AG08395 (cell line): ENCODE data around the gene ANAPC10.
"Not testable (repeated sequence)": the region's sequence is repeated elsewhere in the genome, so short reads cannot be mapped to it uniquely, and the experiment has no call there.

Experiments used
- DNase-seq: peaks from one replicate; pipeline ENCODE4 v3.0.0; 2012; ENCODE audit warnings: mixed read lengths, low spot score

The ANAPC10 gene

GRCh38 chr4:145003675-145004074, 94.3 kb downstream of the ANAPC10 start:
- DNase-seq = no peak

DNA sequence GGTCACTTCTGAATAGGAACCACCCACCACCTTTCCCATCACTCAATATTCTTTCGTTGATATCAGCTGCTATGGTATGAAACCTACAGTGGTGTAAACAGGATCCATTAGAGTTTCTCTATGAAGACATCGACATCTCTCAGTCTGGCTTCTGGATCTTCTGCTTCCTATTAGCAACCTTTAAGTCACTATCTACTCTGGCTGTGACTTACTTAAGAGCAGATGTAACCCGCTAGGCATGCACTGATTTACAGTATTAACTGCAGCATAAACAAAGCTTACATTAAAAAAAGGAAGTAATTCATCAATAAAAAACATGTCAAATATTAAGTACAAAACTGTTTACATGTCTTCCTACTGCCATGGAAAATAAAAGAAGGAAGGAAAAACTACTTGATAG, 96.4 kb downstream of the ANAPC10 start:
- DNase-seq = no peak

- DNase-seq = not testable (repeated sequence)
Measured at GRCh38 chr4:145000656-145001055, 97.3 kb downstream of the ANAPC10 start.

GRCh38 chr4:144989306-144989705, 108.7 kb downstream of the ANAPC10 start:
- no peak for DNase-seq

GRCh38 chr4:144985531-144985930, 112.5 kb downstream of the ANAPC10 start:
- peak; percentile 37 for DNase-seq

- DNase-seq = no peak
Measured at GRCh38 chr4:144985014-144985413, 113.0 kb downstream of the ANAPC10 start.

DNA sequence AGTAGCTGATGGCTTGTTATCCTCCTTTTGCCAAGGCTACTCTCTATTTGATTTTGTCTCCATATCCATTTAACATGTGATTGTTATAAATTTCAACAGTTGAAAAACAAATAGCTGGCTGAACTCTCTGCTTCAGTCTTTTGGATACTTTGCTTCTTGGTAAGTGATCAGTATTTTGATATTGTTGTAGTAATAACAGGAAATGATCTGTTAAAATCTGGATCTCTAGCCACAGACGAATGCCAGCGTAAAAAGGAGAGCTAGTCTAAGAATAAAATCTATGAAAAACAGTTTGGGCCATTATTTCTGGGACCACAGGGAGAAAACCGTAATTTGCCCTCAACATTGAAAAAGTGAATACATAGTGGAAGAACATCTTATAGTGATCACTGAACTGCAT, 113.8 kb downstream of the ANAPC10 start:
- no peak for DNase-seq

DNA sequence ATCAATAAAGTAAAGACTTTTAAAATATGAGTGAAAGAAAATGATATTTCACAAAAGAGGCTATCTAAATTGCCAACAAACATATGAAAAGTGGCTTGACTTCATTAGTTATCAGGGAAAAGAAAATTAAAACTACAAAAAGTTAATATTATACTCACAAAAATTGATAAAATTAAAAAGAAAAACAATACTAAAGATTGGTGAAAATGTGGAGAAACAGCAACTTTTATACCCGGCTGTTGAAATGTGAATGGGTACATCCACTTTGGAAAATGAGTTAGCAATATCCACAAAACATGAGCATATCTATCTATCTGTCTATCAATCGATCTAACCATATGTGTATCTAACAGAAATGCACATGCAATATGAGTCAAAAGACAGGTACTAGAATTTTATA, 122.3 kb downstream of the ANAPC10 start:
- no peak for DNase-seq

DNA sequence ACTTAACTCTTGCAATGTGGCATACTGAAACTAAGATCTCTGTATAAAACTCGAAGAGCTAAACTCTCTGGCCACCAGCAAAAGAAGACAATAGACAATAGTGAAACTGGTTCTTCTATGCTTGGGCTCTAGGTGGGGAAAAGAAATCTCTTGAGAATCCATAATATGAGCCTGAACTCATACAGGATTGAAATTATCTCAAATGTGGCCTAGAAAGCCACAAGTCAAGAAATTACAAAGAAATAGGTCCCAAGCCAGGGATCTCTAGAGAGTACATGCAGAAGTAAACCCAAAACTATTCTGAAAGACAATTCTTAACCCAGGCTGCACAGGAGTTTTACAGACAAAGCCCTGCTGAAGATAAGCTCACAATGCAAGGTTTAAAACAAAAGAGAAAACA, 127.4 kb downstream of the ANAPC10 start:
- DNase-seq = no peak

DNA sequence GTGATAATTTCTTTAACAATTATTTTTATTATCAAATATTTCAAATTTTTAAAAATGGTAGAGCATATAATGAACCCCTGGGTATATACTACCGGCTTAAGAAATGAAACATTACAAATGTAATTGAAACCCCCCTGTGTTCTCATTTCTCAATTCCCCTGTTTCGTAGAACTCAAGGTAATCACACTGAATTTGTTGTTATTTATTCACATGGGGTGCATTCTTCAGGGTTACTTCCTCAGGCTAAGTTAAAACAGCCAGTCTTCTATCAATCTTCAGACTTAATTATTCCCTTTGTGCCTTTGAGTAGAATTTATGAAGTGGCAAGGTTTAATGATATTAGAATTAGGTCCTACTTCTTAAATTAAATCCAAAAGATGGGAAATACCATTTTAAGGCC, 128.2 kb downstream of the ANAPC10 start:
- no peak for DNase-seq

- no peak for DNase-seq
Measured at GRCh38 chr4:144968606-144969005, 129.4 kb downstream of the ANAPC10 start.

DNA sequence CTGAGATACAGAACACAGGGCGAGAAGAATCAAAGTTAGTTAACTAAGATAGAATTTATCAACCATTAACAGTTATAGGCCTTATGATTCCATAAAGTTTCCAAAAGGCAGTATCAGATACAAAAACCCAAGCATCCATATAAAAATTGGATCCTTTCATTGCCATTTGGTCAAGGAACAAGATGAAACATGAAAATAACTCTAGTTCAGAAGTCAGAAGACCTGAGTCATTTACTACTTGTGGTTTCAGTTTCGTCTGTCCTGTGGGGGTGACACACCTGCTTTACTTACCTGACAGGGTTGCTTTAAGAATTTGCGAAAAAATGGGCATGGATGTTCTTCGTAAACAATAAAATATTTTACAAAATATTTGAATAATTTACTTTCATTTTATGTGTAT, 130.8 kb downstream of the ANAPC10 start:
- no peak for DNase-seq

DNA sequence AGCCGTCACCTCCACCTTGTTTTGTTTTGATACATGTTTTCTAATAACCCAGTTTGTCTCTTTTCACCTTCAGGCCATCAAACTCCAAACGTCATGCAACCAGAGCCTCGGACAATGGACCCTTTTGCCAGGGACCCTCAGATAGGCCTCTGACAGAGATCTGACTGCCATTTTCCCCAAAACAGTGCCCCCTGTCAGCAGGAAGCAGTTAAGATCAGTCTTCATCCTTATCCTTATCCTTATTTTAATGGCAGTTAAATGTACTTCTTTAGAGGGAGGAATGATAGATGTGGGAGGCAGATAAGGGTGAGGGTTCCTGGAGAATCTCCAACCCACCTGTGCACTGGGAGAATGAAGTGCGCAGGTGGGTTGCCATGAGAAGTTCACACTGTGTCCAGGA, 135.7 kb downstream of the ANAPC10 start:
- DNase-seq = no peak

GRCh38 chr4:144955104-144955503, 142.9 kb downstream of the ANAPC10 start:
- no peak for DNase-seq

GRCh38 chr4:144954230-144954629, 143.8 kb downstream of the ANAPC10 start:
- no peak for DNase-seq

- no peak for DNase-seq
Measured at GRCh38 chr4:144948421-144948820, 149.6 kb downstream of the ANAPC10 start.

DNA sequence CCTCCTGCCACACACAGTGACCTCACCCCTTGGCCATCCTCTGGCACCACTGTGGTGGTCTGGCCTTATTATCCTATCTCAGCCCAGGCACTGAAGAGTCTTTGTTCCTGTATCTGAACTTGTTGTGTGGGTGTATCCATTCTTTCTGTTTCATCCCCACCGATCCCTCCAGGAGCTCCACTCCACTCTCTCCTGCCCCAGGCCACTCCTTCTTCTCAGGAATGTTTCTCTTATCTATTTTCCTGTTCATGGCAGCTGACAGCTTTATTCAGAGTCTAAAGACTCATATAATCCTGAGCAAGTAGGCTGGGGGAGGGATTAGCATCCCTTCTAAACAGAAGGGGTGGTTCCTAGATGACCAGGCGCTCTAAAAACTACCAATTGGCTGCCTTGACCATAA, 150.0 kb downstream of the ANAPC10 start:
- no peak for DNase-seq
